HG02571 (cell line): Measurements from ENCODE around the gene GSK3B.

Experiments used
- ATAC-seq: cut with Tn5 transposase; IDR thresholded peaks from one replicate; pipeline ENCODE4 v1.9.1; 2021; ENCODE audit warnings: mild to moderate bottlenecking, moderate library complexity; ENCODE audit not compliant: unreplicated experiment

The GSK3B gene

GRCh38 chr3:119831022-119831421 is 263.2 kb downstream of the GSK3B start:
- no peak for ATAC-seq

- ATAC-seq, result no peak
Observed at GRCh38 chr3:119829420-119829819, 264.8 kb downstream of the GSK3B start.

GRCh38 chr3:119826711-119827608 is 267.3 kb downstream of the GSK3B start:
- no peak for ATAC-seq

- no peak for ATAC-seq
Observed at GRCh38 chr3:119825820-119826219, 268.4 kb downstream of the GSK3B start.

- ATAC-seq, result no peak
Observed at GRCh38 chr3:119819806-119820205, 274.4 kb downstream of the GSK3B start.

- no peak for ATAC-seq
Observed at GRCh38 chr3:119818937-119819336, 275.3 kb downstream of the GSK3B start.

- no peak for ATAC-seq
Observed at GRCh38 chr3:119817583-119818363, 276.5 kb downstream of the GSK3B start.

- ATAC-seq, result no peak
Observed at GRCh38 chr3:119817071-119817470, 277.2 kb downstream of the GSK3B start.

GRCh38 chr3:119815716-119816115 is 278.5 kb downstream of the GSK3B start:
- ATAC-seq, result no peak

GRCh38 chr3:119812491-119813058 is 281.7 kb downstream of the GSK3B start:
- ATAC-seq, result no peak

GRCh38 chr3:119810018-119810435 is 284.2 kb downstream of the GSK3B start:
- ATAC-seq, result peak; percentile 84

GRCh38 chr3:119809249-119810017 is 284.8 kb downstream of the GSK3B start:
- ATAC-seq, result peak; percentile 20

GRCh38 chr3:119808843-119809242 is 285.4 kb downstream of the GSK3B start:
- ATAC-seq, result no peak

- no peak for ATAC-seq
Observed at GRCh38 chr3:119808244-119808643, 286.0 kb downstream of the GSK3B start.

GRCh38 chr3:119800844-119801243 is 293.4 kb downstream of the GSK3B start:
- ATAC-seq, result no peak

- no peak for ATAC-seq
Observed at GRCh38 chr3:119796785-119797184, 297.5 kb downstream of the GSK3B start.

GRCh38 chr3:119796368-119796767 is 297.9 kb downstream of the GSK3B start:
- no peak for ATAC-seq

GRCh38 chr3:119795849-119796248 is 298.4 kb downstream of the GSK3B start:
- no peak for ATAC-seq

- no peak for ATAC-seq
Observed at GRCh38 chr3:119794971-119795612, 299.2 kb downstream of the GSK3B start.

GRCh38 chr3:119794401-119794800 is 299.8 kb downstream of the GSK3B start:
- no peak for ATAC-seq
